Type B pancreatic cell (in vitro differentiated cells): ENCODE measurements around the gene ALDOA. TPM values are rescaled to one million over a fixed set of nuclear protein-coding genes. Genes with fewer than 3 reads are reported as not detected.

Source experiments
- DNase-seq: peaks from one replicate; pipeline ENCODE4 v3.0.0; 2021; ENCODE audit warnings: mixed read lengths; ENCODE audit not compliant: unreplicated experiment; ENCODE audit errors: extremely low spot score
- H3K27ac Mint-ChIP-seq: 2 replicates; pipeline ENCODE4 v1.8.0; 2021; ENCODE audit warnings: mild to moderate bottlenecking, mixed read lengths
- H3K27me3 Mint-ChIP-seq: 2 replicates; pipeline ENCODE4 v1.8.0; 2021; ENCODE audit warnings: mixed read lengths
- H3K36me3 Mint-ChIP-seq: 2 replicates; pipeline ENCODE4 v1.8.0; 2021; ENCODE audit warnings: mixed read lengths
- H3K4me1 Mint-ChIP-seq: one replicate; pipeline ENCODE4 v1.8.0; 2021; ENCODE audit warnings: mixed read lengths; ENCODE audit not compliant: unreplicated experiment
- H3K4me3 Mint-ChIP-seq: 2 replicates; pipeline ENCODE4 v1.8.0; 2021; ENCODE audit warnings: mild to moderate bottlenecking, mixed read lengths
- H3K9me3 Mint-ChIP-seq: 2 replicates; pipeline ENCODE4 v1.8.0; 2021; ENCODE audit warnings: mixed read lengths
- CTCF ChIP-seq: fragments of 200-600 bp; sonication (generic); conservative IDR thresholded peaks from 2 replicates; pipeline ENCODE4 v1.5.0; 2021; ENCODE audit warnings: antibody characterized with exemption, mild to moderate bottlenecking
- total RNA-seq: library from RNA; stranded (reverse); gene quantifications from 2 replicates; pipeline ENCODE4 v1.2.1, GENCODE V29; 2021; ENCODE audit warnings: low replicate concordance

ALDOA gene
- total RNA-seq, 1 donor from 2014 or later, result 620 TPM

GRCh38 chr16:30086291-30087140 lies 21.0 kb downstream of the ALDOA start:
- TF ChIP-seq CTCF, result no peak
- Mint-ChIP-seq H3K36me3 (peaks cover 14% of the 10 kb centered on the region), H3K27ac (no peak overlapping the region), H3K9me3 (no peaks in the 10 kb centered on the region), H3K27me3 (no peaks in the 10 kb centered on the region), H3K4me3 (no peak overlapping the region), H3K4me1 (peaks cover 21% of the 10 kb centered on the region)
- no peak for DNase-seq

GRCh38 chr16:30087181-30087898 lies 21.8 kb downstream of the ALDOA start:
- no peak for DNase-seq
- Mint-ChIP-seq H3K9me3 (no peaks in the 10 kb centered on the region), H3K4me1 (peaks cover 28% of the 10 kb centered on the region), H3K36me3 (peaks cover 10% of the 10 kb centered on the region), H3K4me3 (no peak overlapping the region), H3K27ac (no peak overlapping the region), H3K27me3 (no peaks in the 10 kb centered on the region)
- no peak for TF ChIP-seq CTCF

- DNase-seq, result no peak
- Mint-ChIP-seq H3K36me3 (peaks cover 13% of the 10 kb centered on the region), H3K4me1 (peaks cover 35% of the 10 kb centered on the region), H3K4me3 (peak overlapping the region; percentile 40), H3K27ac (peak overlapping the region; percentile 84), H3K27me3 (no peaks in the 10 kb centered on the region), H3K9me3 (no peaks in the 10 kb centered on the region)
- TF ChIP-seq CTCF, result no peak
Observed at GRCh38 chr16:30088237-30088831, 22.8 kb downstream of the ALDOA start.

GRCh38 chr16:30088832-30089624 lies 23.5 kb downstream of the ALDOA start:
- H3K4me3 Mint-ChIP-seq, result peak overlapping the region; percentile 80
- peaks cover 14% of the 10 kb centered on the region for H3K36me3 Mint-ChIP-seq

More at GRCh38 chr16:30088832-30089624, 23.5 kb downstream of the ALDOA start:
- TF ChIP-seq CTCF, result no peak
- Mint-ChIP-seq H3K27ac (peak overlapping the region; percentile 94), H3K4me1 (peaks cover 36% of the 10 kb centered on the region), H3K27me3 (no peaks in the 10 kb centered on the region), H3K9me3 (no peaks in the 10 kb centered on the region)
- DNase-seq, result no peak
